HepG2 (cell line): ENCODE data around the gene FGL2. TPM values are rescaled to one million over a fixed set of nuclear protein-coding genes. Genes with fewer than 3 reads are reported as not detected.

Experiments used
- ATF7 ChIP-seq, 2 experiments: fragments of 450-650 bp in 1 of 2; sonication (generic) in 1 of 2; formaldehyde crosslinking in 1 of 2; IDR thresholded peaks; 2 replicates each; pipeline versions ENCODE4 v1.4.0 to v1.6.1; 2016 to 2020; ENCODE audit warnings: antibody characterized with exemption in 1 of 2, mild to moderate bottlenecking in 1 of 2, missing genetic modification reagents in 1 of 2
- CSRNP2 ChIP-seq: sonication (generic); formaldehyde crosslinking; conservative IDR thresholded peaks from 2 replicates; pipeline ENCODE4 v1.8.0; 2022; ENCODE audit warnings: low read depth, missing genetic modification reagents
- EHMT2 ChIP-seq: fragments of 200-600 bp; sonication (generic); IDR thresholded peaks from 2 replicates; pipeline ENCODE4 v1.7.0; 2017; ENCODE audit warnings: antibody characterized with exemption, low read depth, low read length, borderline replicate concordance
- FOXM1 ChIP-seq: sonication (generic); formaldehyde crosslinking; IDR thresholded peaks from 2 replicates; pipeline ENCODE4 v1.5.0; 2020; ENCODE audit warnings: missing genetic modification reagents
- GTF3A ChIP-seq: sonication (generic); formaldehyde crosslinking; conservative IDR thresholded peaks from 2 replicates; pipeline ENCODE4 v1.4.0; 2020; ENCODE audit warnings: mild to moderate bottlenecking, missing genetic modification reagents
- HCFC1 ChIP-seq: fragments of 150-350 bp; IDR thresholded peaks from 2 replicates; pipeline ENCODE4 v1.6.1; 2014; ENCODE audit warnings: low read depth, low read length
- HDAC1 ChIP-seq: sonication (generic); formaldehyde crosslinking; IDR thresholded peaks from 2 replicates; pipeline ENCODE4 v1.5.1; 2020; ENCODE audit warnings: mild to moderate bottlenecking, missing genetic modification reagents
- HNF4G ChIP-seq, 2 experiments: sonication (generic) in 1 of 2; formaldehyde crosslinking in 1 of 2; IDR thresholded peaks; 2 replicates each; pipeline versions ENCODE4 v1.4.0 to v1.6.1; 2011 to 2020; ENCODE audit warnings: borderline replicate concordance in 2 of 2, low read depth in 2 of 2, mild to moderate bottlenecking in 2 of 2, low read length in 1 of 2, missing genetic modification reagents in 1 of 2, moderate library complexity in 1 of 2
- JUN ChIP-seq: sonication (generic); formaldehyde crosslinking; IDR thresholded peaks from 2 replicates; pipeline ENCODE4 v1.4.0; 2020; ENCODE audit warnings: mild to moderate bottlenecking, missing genetic modification reagents
- MTF2 ChIP-seq: sonication (generic); formaldehyde crosslinking; IDR thresholded peaks from 2 replicates; pipeline ENCODE4 v1.5.0; 2020; ENCODE audit warnings: missing genetic modification reagents, borderline replicate concordance
- NFKB2 ChIP-seq: sonication (generic); formaldehyde crosslinking; IDR thresholded peaks from 2 replicates; pipeline ENCODE4 v1.4.0; 2020; ENCODE audit warnings: missing genetic modification reagents, borderline replicate concordance
- PTBP1 ChIP-seq: fragments of 200-400 bp; formaldehyde crosslinking; IDR thresholded peaks from 2 replicates; pipeline ENCODE4 v1.6.1; 2018; ENCODE audit warnings: low read length, low read depth; ENCODE audit not compliant: poor library complexity, severe bottlenecking
- RAD51 ChIP-seq: fragments of 450-650 bp; IDR thresholded peaks from 2 replicates; pipeline ENCODE4 v1.6.1; 2016; ENCODE audit warnings: borderline replicate concordance
- RARA ChIP-seq: IDR thresholded peaks from 2 replicates; pipeline ENCODE4 v1.6.1; 2016; ENCODE audit warnings: missing genetic modification reagents, missing compliant biosample characterization
- STAG1 ChIP-seq: sonication (generic); formaldehyde crosslinking; IDR thresholded peaks from 2 replicates; pipeline ENCODE4 v1.4.0; 2020; ENCODE audit warnings: missing genetic modification reagents
- TEAD3 ChIP-seq: optimal IDR thresholded peaks from 2 replicates; pipeline ENCODE3; 2016; ENCODE audit warnings: borderline replicate concordance
- ZBTB33 ChIP-seq: sonication (generic); formaldehyde crosslinking; IDR thresholded peaks from 2 replicates; pipeline ENCODE4 v1.4.0; 2020; ENCODE audit warnings: missing genetic modification reagents
- ZBTB42 ChIP-seq: sonication (generic); formaldehyde crosslinking; IDR thresholded peaks from 2 replicates; pipeline ENCODE4 v1.5.0; 2020; ENCODE audit warnings: mild to moderate bottlenecking, missing genetic modification reagents
- ZNF121 ChIP-seq: sonication (generic); formaldehyde crosslinking; IDR thresholded peaks from 2 replicates; pipeline ENCODE4 v1.5.0; 2020; ENCODE audit warnings: mild to moderate bottlenecking, missing genetic modification reagents
- ZNF234 ChIP-seq: sonication (generic); formaldehyde crosslinking; conservative IDR thresholded peaks from 2 replicates; pipeline ENCODE4 v1.5.1; 2020; ENCODE audit warnings: mild to moderate bottlenecking, missing genetic modification reagents
- ZNF331 ChIP-seq: sonication (generic); formaldehyde crosslinking; IDR thresholded peaks from 2 replicates; pipeline ENCODE4 v1.4.0; 2020; ENCODE audit warnings: missing genetic modification reagents
- ZNF44 ChIP-seq: sonication (generic); formaldehyde crosslinking; IDR thresholded peaks from 2 replicates; pipeline ENCODE4 v1.5.1; 2020; ENCODE audit warnings: mild to moderate bottlenecking, missing genetic modification reagents
- ZNF577 ChIP-seq: sonication (generic); formaldehyde crosslinking; IDR thresholded peaks from 2 replicates; pipeline ENCODE4 v1.4.0; 2020; ENCODE audit warnings: mild to moderate bottlenecking, low read depth, missing genetic modification reagents, borderline replicate concordance
- ZNF629 ChIP-seq: sonication (generic); formaldehyde crosslinking; conservative IDR thresholded peaks from 2 replicates; pipeline ENCODE4 v1.5.0; 2020; ENCODE audit warnings: missing genetic modification reagents
- ZNF710 ChIP-seq: sonication (generic); formaldehyde crosslinking; IDR thresholded peaks from 2 replicates; pipeline ENCODE4 v1.5.0; 2020; ENCODE audit warnings: mild to moderate bottlenecking, missing genetic modification reagents, borderline replicate concordance
- polyA plus RNA-seq, 8 experiments: library from polyadenylated mRNA; depleted of rRNA in 3 of 8; stranded (reverse) in 7 of 8; unstranded in 1 of 8; fragments of >200 nt; fragmentation: Illumina TruSeq in 4 of 8; extraction: Trizol in 4 of 8; gene quantifications; 2 replicates each; pipeline versions ENCODE4 v1.2.1 to v1.2.3, GENCODE V29; 2011 to 2016; ENCODE audit warnings: low read depth in 4 of 8, missing spikeins in 1 of 8, mixed read lengths in 1 of 8; ENCODE audit not compliant: insufficient read depth in 1 of 8
- total RNA-seq, 5 experiments: library from RNA; depleted of rRNA; stranded (reverse); fragments of >200 nt; fragmentation: Illumina TruSeq; extraction: Trizol; gene quantifications; 2 replicates each; pipeline ENCODE4 v1.2.3, GENCODE V29; 2016; ENCODE audit warnings: low read depth in 1 of 5

FGL2 gene
- total and polyA plus RNA-seq, 2 of the 13 experiments (the other 11 are each of a cell fraction or from before 2014, with no cell fraction given): 0.04 to 0.15 TPM

- TF ChIP-seq ZNF710 (CRISPR knock-in tag): no peak
- peak; percentile 87 for TF ChIP-seq STAG1
- no peak for TF ChIP-seq PTBP1
- no peak for TF ChIP-seq GTF3A (CRISPR knock-in tag)
- TF ChIP-seq HNF4G (IDR thresholded peaks at IDR 0.05; ENCODE audit: borderline replicate concordance, low read depth, low read length): no peak
- no peak for TF ChIP-seq HNF4G (CRISPR knock-in tag; IDR thresholded peaks at IDR 0.05; ENCODE audit: borderline replicate concordance, low read depth)
- no peak for TF ChIP-seq EHMT2
- TF ChIP-seq TEAD3 (CRISPR knock-in tag): peak; percentile 23
- TF ChIP-seq NFKB2 (CRISPR knock-in tag): no peak
- no peak for TF ChIP-seq RARA (CRISPR knock-in tag)
- no peak for TF ChIP-seq RAD51
- no peak for TF ChIP-seq ZNF234 (CRISPR knock-in tag)
- no peak for TF ChIP-seq HCFC1
- TF ChIP-seq ZBTB33 (CRISPR knock-in tag): no peak
- no peak for TF ChIP-seq MTF2
- TF ChIP-seq ZBTB42: no peak
- TF ChIP-seq FOXM1 (CRISPR knock-in tag): no peak
- no peak for TF ChIP-seq HDAC1 (CRISPR knock-in tag)
- TF ChIP-seq ZNF121 (CRISPR knock-in tag): no peak
- TF ChIP-seq ZNF331: no peak
- no peak for TF ChIP-seq ZNF629 (CRISPR knock-in tag)
- no peak for TF ChIP-seq JUN (CRISPR knock-in tag)
- TF ChIP-seq ZNF44 (CRISPR knock-in tag): no peak
- no peak for TF ChIP-seq ATF7 (IDR thresholded peaks at IDR 0.05)
- TF ChIP-seq ATF7 (CRISPR knock-in tag; IDR thresholded peaks at IDR 0.05): no peak
- no peak for TF ChIP-seq ZNF577
- TF ChIP-seq CSRNP2: no peak
These were observed 47.7 kb upstream of the FGL2 start (continued) for GRCh38 chr7:77247206-77247850.
